Activated B cell treated with CpG ODN at 0.5 μM for 24 hours (primary cell): Measurements from ENCODE around the gene PIEZO2. TPM values are rescaled to one million over a fixed set of nuclear protein-coding genes. Genes with fewer than 3 reads are reported as not detected.

Experiments
- ATAC-seq: fragments of 200-7000 bp; cut with Tn5 transposase; one replicate; pipeline ENCODE4 v1.10.0; 2021; ENCODE audit warnings: low read depth, mild to moderate bottlenecking, moderate library complexity
- CTCF ChIA-PET: fragments of 350-600 bp; sonication (Branson Sonifier 250); formaldehyde crosslinking; loops from one replicate; lab custom pipeline; 2021; ENCODE audit warnings: antibody characterized with exemption; lab: Charles Lee
- POLR2A ChIA-PET: fragments of 350-600 bp; sonication (Branson Sonifier 250); formaldehyde crosslinking; loops from one replicate; lab custom pipeline; 2021; ENCODE audit warnings: antibody characterized with exemption; lab: Charles Lee
- DNase-seq: peaks from one replicate; pipeline ENCODE4 v3.0.0; 2022
- H3K27ac Mint-ChIP-seq: one replicate; pipeline ENCODE4 v1.8.0; 2020; ENCODE audit warnings: mixed read lengths
- H3K27me3 Mint-ChIP-seq: one replicate; pipeline ENCODE4 v1.8.0; 2021; ENCODE audit warnings: mixed read lengths
- H3K36me3 Mint-ChIP-seq: one replicate; pipeline ENCODE4 v1.8.0; 2021; ENCODE audit warnings: low read depth, mixed read lengths
- H3K4me1 Mint-ChIP-seq: one replicate; pipeline ENCODE4 v1.8.0; 2021; ENCODE audit warnings: mixed read lengths
- H3K4me3 Mint-ChIP-seq: one replicate; pipeline ENCODE4 v1.8.0; 2020; ENCODE audit warnings: mild to moderate bottlenecking, mixed read lengths
- H3K9me3 Mint-ChIP-seq: one replicate; pipeline ENCODE4 v1.8.0; 2020; ENCODE audit warnings: mixed read lengths
- intact Hi-C: fragments of 100-400 bp; cut with micrococcal nuclease; formaldehyde crosslinking; loops from one replicate; pipeline ENCODE4 v1.15.1; 2024
- total RNA-seq: library from RNA; stranded (reverse); gene quantifications from 2 replicates; pipeline ENCODE4 v1.2.3, GENCODE V29; 2022
- TF ChIP-seq, protein P1 (sequence below): fragments of 200-600 bp; IDR thresholded peaks from one replicate; pipeline ENCODE4 v1.8.0; 2022; ENCODE audit warnings: antibody characterized with exemption, mild to moderate bottlenecking

The PIEZO2 gene
- total RNA-seq, 1 donor from 2014 or later: not detected

DNA sequence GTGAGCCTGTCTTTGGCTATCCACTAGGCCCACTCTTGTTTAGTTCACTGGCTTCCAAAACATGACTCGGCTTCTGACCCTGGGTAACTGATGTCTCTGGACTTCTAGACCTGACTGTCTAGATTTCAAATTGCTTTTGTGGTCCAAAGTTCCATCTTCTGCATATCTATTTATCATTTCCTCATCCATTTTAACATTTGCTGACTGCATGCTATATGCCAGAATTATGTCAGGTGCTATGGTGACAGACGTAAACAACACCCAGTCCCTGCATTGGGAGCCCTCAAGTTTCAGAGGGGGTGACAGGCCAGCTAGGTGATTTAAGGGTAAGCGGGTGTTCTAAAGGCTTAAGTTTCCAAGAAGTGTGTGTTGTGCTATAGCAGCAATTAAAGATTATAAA, 140.9 kb downstream of the PIEZO2 start:
- Mint-ChIP-seq H3K9me3 (no peaks in the 10 kb centered on the region), H3K4me1 (no peaks in the 10 kb centered on the region), H3K27ac (no peak overlapping the region), H3K27me3 (no peaks in the 10 kb centered on the region), H3K4me3 (no peak overlapping the region), H3K36me3 (no peaks in the 10 kb centered on the region)
- CTCF ChIA-PET: no interaction called here
- no peak for DNase-seq
- ATAC-seq: no peak
- intact Hi-C loops: no loop called here
- POLR2A ChIA-PET: no interaction called here
- TF ChIP-seq, protein P1, sequence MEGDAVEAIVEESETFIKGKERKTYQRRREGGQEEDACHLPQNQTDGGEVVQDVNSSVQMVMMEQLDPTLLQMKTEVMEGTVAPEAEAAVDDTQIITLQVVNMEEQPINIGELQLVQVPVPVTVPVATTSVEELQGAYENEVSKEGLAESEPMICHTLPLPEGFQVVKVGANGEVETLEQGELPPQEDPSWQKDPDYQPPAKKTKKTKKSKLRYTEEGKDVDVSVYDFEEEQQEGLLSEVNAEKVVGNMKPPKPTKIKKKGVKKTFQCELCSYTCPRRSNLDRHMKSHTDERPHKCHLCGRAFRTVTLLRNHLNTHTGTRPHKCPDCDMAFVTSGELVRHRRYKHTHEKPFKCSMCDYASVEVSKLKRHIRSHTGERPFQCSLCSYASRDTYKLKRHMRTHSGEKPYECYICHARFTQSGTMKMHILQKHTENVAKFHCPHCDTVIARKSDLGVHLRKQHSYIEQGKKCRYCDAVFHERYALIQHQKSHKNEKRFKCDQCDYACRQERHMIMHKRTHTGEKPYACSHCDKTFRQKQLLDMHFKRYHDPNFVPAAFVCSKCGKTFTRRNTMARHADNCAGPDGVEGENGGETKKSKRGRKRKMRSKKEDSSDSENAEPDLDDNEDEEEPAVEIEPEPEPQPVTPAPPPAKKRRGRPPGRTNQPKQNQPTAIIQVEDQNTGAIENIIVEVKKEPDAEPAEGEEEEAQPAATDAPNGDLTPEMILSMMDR: no peak

DNA sequence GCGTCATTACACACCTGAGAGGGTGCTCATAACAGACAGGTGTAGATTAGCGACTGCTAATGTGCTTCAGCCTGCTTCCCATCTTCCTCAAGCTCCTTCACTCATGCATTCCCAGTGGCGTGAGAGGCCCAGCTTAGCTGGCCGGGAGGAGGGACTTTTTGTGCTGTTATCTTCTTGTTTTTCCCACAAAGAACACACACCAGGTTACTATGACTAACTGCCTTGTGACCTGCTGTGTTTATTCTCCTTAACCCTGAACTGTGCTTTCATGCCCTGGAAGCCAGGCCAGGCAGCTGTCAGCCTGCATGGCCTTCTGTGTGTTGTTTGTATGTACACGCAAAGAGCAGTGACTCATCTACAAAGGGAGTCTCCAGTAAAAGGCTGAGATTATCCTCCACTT, 143.8 kb downstream of the PIEZO2 start:
- H3K36me3 Mint-ChIP-seq: no peaks in the 10 kb centered on the region
- intact Hi-C loops: no loop called here
- H3K27me3 Mint-ChIP-seq: no peaks in the 10 kb centered on the region
- ChIA-PET POLR2A (no interaction called here), CTCF (no interaction called here)
- no peak overlapping the region for H3K27ac Mint-ChIP-seq
- no peak for DNase-seq
- TF ChIP-seq, protein P1: no peak
- no peaks in the 10 kb centered on the region for H3K4me1 Mint-ChIP-seq
- ATAC-seq: no peak
- H3K4me3 Mint-ChIP-seq: no peak overlapping the region
- H3K9me3 Mint-ChIP-seq: no peaks in the 10 kb centered on the region

DNA sequence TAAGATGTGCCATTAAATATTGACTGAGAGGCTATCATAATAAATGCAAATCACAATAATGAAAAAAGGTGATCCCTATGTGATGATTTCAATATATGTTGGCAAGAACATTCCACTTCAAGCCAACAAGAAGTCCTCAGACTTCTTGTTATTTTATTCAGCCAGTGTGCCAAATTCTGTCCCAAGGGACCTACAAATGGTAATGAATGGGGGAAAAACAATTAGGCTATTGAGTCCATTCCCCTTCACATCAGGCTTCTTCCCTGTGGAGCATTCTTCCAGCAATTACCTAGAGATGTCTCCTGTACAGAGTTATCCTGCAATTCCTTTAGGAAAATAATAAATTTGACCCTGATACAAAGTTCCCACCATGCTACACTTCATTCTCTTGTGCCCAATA, 144.4 kb downstream of the PIEZO2 start:
- Mint-ChIP-seq H3K36me3 (no peaks in the 10 kb centered on the region), H3K27ac (no peak overlapping the region), H3K4me3 (no peak overlapping the region), H3K4me1 (no peaks in the 10 kb centered on the region), H3K9me3 (no peaks in the 10 kb centered on the region), H3K27me3 (no peaks in the 10 kb centered on the region)
- ChIA-PET POLR2A (no interaction called here), CTCF (no interaction called here)
- DNase-seq (no peak), ATAC-seq (no peak)
- intact Hi-C loops: no loop called here
- TF ChIP-seq, protein P1: no peak

DNA sequence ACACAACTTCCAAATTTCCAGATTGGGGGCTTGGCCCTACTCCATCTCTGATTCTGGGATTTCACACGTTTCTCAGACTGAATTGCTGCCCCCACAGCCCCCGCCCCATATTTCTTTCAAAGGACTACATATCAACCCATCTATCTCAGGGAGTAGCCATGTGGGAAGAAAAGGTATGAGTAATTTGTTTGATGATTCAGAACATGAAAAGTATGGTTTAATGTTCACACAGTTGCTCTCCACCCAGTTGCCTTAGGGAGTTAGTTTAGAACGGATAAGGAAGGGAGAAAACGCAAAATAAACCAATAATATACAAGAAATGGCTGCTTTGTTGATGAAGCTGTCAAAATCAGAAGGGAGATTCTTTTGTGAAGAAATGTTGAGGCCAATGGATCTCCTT, 145.1 kb downstream of the PIEZO2 start:
- H3K4me3 Mint-ChIP-seq: no peak overlapping the region
- POLR2A ChIA-PET: no interaction called here
- TF ChIP-seq, protein P1: no peak
- CTCF ChIA-PET: no interaction called here
- no peaks in the 10 kb centered on the region for H3K4me1 Mint-ChIP-seq
- DNase-seq (no peak), ATAC-seq (no peak)
- no peaks in the 10 kb centered on the region for H3K36me3 Mint-ChIP-seq
- no peaks in the 10 kb centered on the region for H3K9me3 Mint-ChIP-seq
- intact Hi-C loops: no loop called here
- H3K27ac Mint-ChIP-seq: no peak overlapping the region
- no peaks in the 10 kb centered on the region for H3K27me3 Mint-ChIP-seq

DNA sequence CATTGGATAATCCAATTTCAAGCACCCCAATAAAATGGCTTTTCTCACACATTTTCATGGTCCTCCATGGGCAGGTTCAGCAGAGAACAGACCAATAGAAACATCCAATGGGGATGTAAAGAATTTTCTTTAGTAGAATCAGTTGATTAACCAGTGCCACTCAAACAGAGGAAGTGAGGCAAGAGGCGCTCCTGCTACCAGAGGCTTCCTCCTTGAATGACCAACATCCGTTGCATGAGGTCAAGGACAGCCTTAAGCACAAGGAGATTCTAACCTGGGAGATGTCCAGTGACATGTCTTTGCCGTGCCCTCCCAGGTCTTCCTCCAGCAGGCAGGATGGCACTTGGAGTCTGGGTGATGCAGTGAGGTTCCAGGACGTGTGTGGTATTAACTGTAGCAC, 146.6 kb downstream of the PIEZO2 start:
- Mint-ChIP-seq H3K27me3 (no peaks in the 10 kb centered on the region), H3K4me1 (no peaks in the 10 kb centered on the region)
- intact Hi-C loops: no loop called here

More for the DNA sequence above, 146.6 kb downstream of the PIEZO2 start:
- no peaks in the 10 kb centered on the region for H3K36me3 Mint-ChIP-seq
- no peak overlapping the region for H3K4me3 Mint-ChIP-seq
- H3K9me3 Mint-ChIP-seq: peaks cover 4% of the 10 kb centered on the region
- no peak overlapping the region for H3K27ac Mint-ChIP-seq
- TF ChIP-seq, protein P1: no peak
- ATAC-seq (no peak), DNase-seq (no peak)
- ChIA-PET POLR2A (no interaction called here), CTCF (no interaction called here)
